Neural cell (in vitro differentiated cells): ENCODE results near the gene TTC21B. TPM values are rescaled to one million over a fixed set of nuclear protein-coding genes. Genes with fewer than 3 reads are reported as not detected.

Experiments
- H2AFZ ChIP-seq: fragments of 200-600, 300-800 bp; sonication (generic), shearing (Covaris generic); 2 replicates; pipeline ENCODE4 v1.6.0; 2014; ENCODE audit warnings: low read depth, mild to moderate bottlenecking, antibody characterized with exemption, low read length, moderate library complexity
- H3F3A ChIP-seq: fragments of 200-600 bp; shearing (Covaris generic); 2 replicates; pipeline ENCODE4 v1.6.1; 2016; ENCODE audit warnings: mild to moderate bottlenecking, moderate library complexity, mixed read lengths, antibody characterized with exemption, low read length; ENCODE audit not compliant: insufficient read depth, poor library complexity, severe bottlenecking
- H3K27ac ChIP-seq: fragments of 200-600, 300-800 bp; sonication (generic), shearing (Covaris generic); 2 replicates; pipeline ENCODE4 v1.5.1; 2014; ENCODE audit warnings: mild to moderate bottlenecking, low read length, moderate library complexity
- H3K27me3 ChIP-seq: fragments of 300-800, 200-600 bp; sonication (generic), shearing (Covaris generic); 2 replicates; pipeline ENCODE4 v1.6.0; 2014; ENCODE audit warnings: mild to moderate bottlenecking, low read depth, low read length, moderate library complexity; ENCODE audit not compliant: insufficient read depth
- H3K36me3 ChIP-seq: fragments of 300-800, 200-600 bp; sonication (generic), shearing (Covaris generic); 2 replicates; pipeline ENCODE4 v1.5.1; 2014; ENCODE audit warnings: mild to moderate bottlenecking, antibody characterized with exemption, low read length, moderate library complexity; ENCODE audit not compliant: insufficient read depth
- H3K4me2 ChIP-seq: fragments of 300-800, 200-600 bp; sonication (generic), shearing (Covaris generic); 2 replicates; pipeline ENCODE4 v1.6.0; 2014; ENCODE audit warnings: mild to moderate bottlenecking, low read length
- H3K4me3 ChIP-seq: fragments of 300-800, 200-600 bp; sonication (generic), shearing (Covaris generic); 2 replicates; pipeline ENCODE4 v1.5.1; 2014; ENCODE audit warnings: mild to moderate bottlenecking, low read length, moderate library complexity
- H3K79me2 ChIP-seq: fragments of 200-600 bp; shearing (Covaris generic); replicated peaks from 2 replicates; pipeline ENCODE4 v1.6.0; 2014; ENCODE audit warnings: mild to moderate bottlenecking, low read length, moderate library complexity; ENCODE audit not compliant: insufficient read depth
- H3K9ac ChIP-seq: fragments of 300-800, 200-600 bp; sonication (generic), shearing (Covaris generic); 2 replicates; pipeline ENCODE4 v1.6.1; 2016; ENCODE audit warnings: mild to moderate bottlenecking, low read length, mixed read lengths
- H3K9me2 ChIP-seq: fragments of 200-600 bp; shearing (Covaris generic); 2 replicates; pipeline ENCODE4 v1.6.1; 2016; ENCODE audit warnings: mild to moderate bottlenecking, low read length, mixed read lengths; ENCODE audit not compliant: insufficient read depth
- H3K9me3 ChIP-seq: fragments of 200-600, 300-800 bp; sonication (generic), shearing (Covaris generic); 2 replicates; pipeline ENCODE4 v1.6.1; 2016; ENCODE audit warnings: mild to moderate bottlenecking, mixed run types, low read length, moderate library complexity, mixed read lengths
- H4K20me1 ChIP-seq: fragments of 200-600 bp; shearing (Covaris generic); 2 replicates; pipeline ENCODE4 v1.6.1; 2016; ENCODE audit warnings: mild to moderate bottlenecking, mixed run types; ENCODE audit not compliant: insufficient read depth
- CTCF ChIP-seq: fragments of 450-650 bp; IDR thresholded peaks from 2 replicates; pipeline ENCODE4 v1.5.1; 2014; ENCODE audit warnings: antibody characterized with exemption, mild to moderate bottlenecking, moderate library complexity; ENCODE audit not compliant: poor library complexity, severe bottlenecking
- EP300 ChIP-seq: fragments of 450-650 bp; conservative IDR thresholded peaks from 2 replicates; pipeline ENCODE4 v1.6.1; 2014; ENCODE audit warnings: antibody characterized with exemption, mild to moderate bottlenecking, moderate library complexity; ENCODE audit not compliant: poor library complexity, severe bottlenecking
- EZH2 ChIP-seq: fragments of 200-600, 300-800 bp; shearing (Covaris generic), sonication (generic); IDR thresholded peaks from 2 replicates; pipeline ENCODE4 v1.6.1; 2014; ENCODE audit warnings: antibody characterized with exemption, low read length, borderline replicate concordance, mild to moderate bottlenecking; ENCODE audit not compliant: insufficient read depth, poor library complexity, severe bottlenecking
- MXI1 ChIP-seq: fragments of 450-650 bp; conservative IDR thresholded peaks from 2 replicates; pipeline ENCODE4 v1.6.1; 2014; ENCODE audit warnings: antibody characterized with exemption, mild to moderate bottlenecking; ENCODE audit not compliant: poor library complexity, severe bottlenecking
- POLR2AphosphoS5 ChIP-seq: IDR thresholded peaks from 2 replicates; pipeline ENCODE4 v1.6.1; 2012
- RAD21 ChIP-seq: fragments of 450-650 bp; conservative IDR thresholded peaks from 2 replicates; pipeline ENCODE4 v1.6.1; 2014; ENCODE audit warnings: antibody characterized with exemption, mild to moderate bottlenecking, moderate library complexity
- REST ChIP-seq: IDR thresholded peaks from 2 replicates; pipeline ENCODE4 v1.6.1; 2012; ENCODE audit warnings: borderline replicate concordance
- SMC3 ChIP-seq: fragments of 450-650 bp; conservative IDR thresholded peaks from 2 replicates; pipeline ENCODE4 v1.6.1; 2014; ENCODE audit warnings: antibody characterized with exemption, mild to moderate bottlenecking, moderate library complexity; ENCODE audit not compliant: poor library complexity
- TAF1 ChIP-seq: IDR thresholded peaks from 2 replicates; pipeline ENCODE4 v1.6.1; 2012; ENCODE audit warnings: low read depth
- polyA plus RNA-seq: library from polyadenylated mRNA; depleted of rRNA; stranded (reverse); fragments of >200 nt; gene quantifications from 2 replicates; pipeline ENCODE4 v1.2.3, GENCODE V29; 2014

Gene TTC21B
- polyA plus RNA-seq, 1 donor from 2014 or later, result 31.1 TPM

- H3K4me2 ChIP-seq, result no peak overlapping the region
- TF ChIP-seq CTCF (no peak), RAD21 (no peak), TAF1 (no peak), REST (no peak), EZH2 (no peak), SMC3 (no peak), MXI1 (no peak), POLR2AphosphoS5 (no peak), EP300 (no peak)
- no peak overlapping the region for H2AFZ ChIP-seq
- H3F3A ChIP-seq, result no peaks in the 10 kb centered on the region
- H3K9ac ChIP-seq, result no peak overlapping the region
- no peaks in the 10 kb centered on the region for H3K9me3 ChIP-seq
- H3K9me2 ChIP-seq, result no peaks in the 10 kb centered on the region
- H3K4me3 ChIP-seq, result no peak overlapping the region
- H3K36me3 ChIP-seq, result no peaks in the 10 kb centered on the region
- no peaks in the 10 kb centered on the region for H3K79me2 ChIP-seq
- H4K20me1 ChIP-seq, result no peaks in the 10 kb centered on the region
- H3K27me3 ChIP-seq, result no peaks in the 10 kb centered on the region
- no peak overlapping the region for H3K27ac ChIP-seq
These were observed 106.6 kb downstream of the TTC21B start for GRCh38 chr2:165847001-165847400.

- Histone ChIP-seq H3F3A (no peaks in the 10 kb centered on the region), H4K20me1 (no peaks in the 10 kb centered on the region), H3K9me2 (no peaks in the 10 kb centered on the region), H3K79me2 (no peaks in the 10 kb centered on the region), H3K4me3 (no peak overlapping the region), H3K9me3 (no peaks in the 10 kb centered on the region), H3K27ac (no peak overlapping the region), H3K36me3 (no peaks in the 10 kb centered on the region), H3K9ac (no peak overlapping the region), H2AFZ (no peak overlapping the region), H3K27me3 (no peaks in the 10 kb centered on the region), H3K4me2 (no peak overlapping the region)
- TF ChIP-seq EP300, result no peak
- no peak for TF ChIP-seq MXI1
- TF ChIP-seq POLR2AphosphoS5, result no peak
- no peak for TF ChIP-seq RAD21
- no peak for TF ChIP-seq TAF1
- TF ChIP-seq SMC3, result no peak
- TF ChIP-seq REST, result no peak
- no peak for TF ChIP-seq EZH2
- no peak for TF ChIP-seq CTCF
These were observed 107.5 kb downstream of the TTC21B start for GRCh38 chr2:165846056-165846455.
